HT1080 (cell line): ENCODE results near the gene TMEM200B. TPM values are rescaled to one million over a fixed set of nuclear protein-coding genes. Genes with fewer than 3 reads are reported as not detected.
"Not testable (repeated sequence)": the region's sequence is repeated elsewhere in the genome, so short reads cannot be mapped to it uniquely, and the experiment has no call there.

Experiments
- DNase-seq: peaks from one replicate; pipeline ENCODE4 v3.0.0-alpha.2; 2015; ENCODE audit warnings: low read depth
- polyA plus RNA-seq, 2 experiments: library from polyadenylated mRNA; depleted of rRNA; stranded (reverse); fragments of >200 nt; gene quantifications; 2 replicates each; pipeline ENCODE4 v1.2.3, GENCODE V29; 2015
- total RNA-seq: library from RNA; depleted of rRNA; stranded (reverse); fragments of >200 nt; shearing (Covaris generic); gene quantifications from 2 replicates; pipeline ENCODE4 v1.2.3, GENCODE V29; 2014; rRNA removed

Gene TMEM200B
- 0.07 and 0.56 TPM in 2 replicates for total RNA-seq
- polyA plus RNA-seq (2015; cell fraction: cytosol; rRNA removed) = 0.89 and 1.0 TPM in 2 replicates
- 0.42 and 0.74 TPM in 2 replicates for polyA plus RNA-seq (2015; cell fraction: nucleus; rRNA removed)

GRCh38 chr1:29123887-29124365 is at the start of gene TMEM200B:
Gene TMEM200B (minus strand): TSS chr1:29123903. CDS start chr1:29121828, 2,075 bp downstream.
- DNase-seq = no peak

- no peak for DNase-seq
These were observed 48.8 kb upstream of the TMEM200B start for GRCh38 chr1:29172415-29172939.

- DNase-seq = no peak
These were observed 47.8 kb upstream of the TMEM200B start for GRCh38 chr1:29171521-29171920.

GRCh38 chr1:29171089-29171488 is 47.4 kb upstream of the TMEM200B start:
- DNase-seq = no peak

- no peak for DNase-seq
These were observed 46.3 kb upstream of the TMEM200B start for GRCh38 chr1:29169976-29170375.

GRCh38 chr1:29167904-29168303 is 44.2 kb upstream of the TMEM200B start:
- no peak for DNase-seq

- no peak for DNase-seq
These were observed 42.7 kb upstream of the TMEM200B start for GRCh38 chr1:29166291-29166878.

GRCh38 chr1:29164588-29164987 is 40.9 kb upstream of the TMEM200B start:
- no peak for DNase-seq

- DNase-seq = no peak
These were observed 38.9 kb upstream of the TMEM200B start for GRCh38 chr1:29162476-29163138.

GRCh38 chr1:29162025-29162424 is 38.3 kb upstream of the TMEM200B start:
- no peak for DNase-seq

- DNase-seq = no peak
These were observed 36.1 kb upstream of the TMEM200B start for GRCh38 chr1:29159773-29160172.

- DNase-seq = no peak
These were observed 33.5 kb upstream of the TMEM200B start for GRCh38 chr1:29157269-29157601.

GRCh38 chr1:29156543-29157268 is 33.0 kb upstream of the TMEM200B start:
- DNase-seq = no peak

GRCh38 chr1:29152046-29152805 is 28.5 kb upstream of the TMEM200B start:
- DNase-seq = no peak

- not testable (repeated sequence) for DNase-seq
These were observed 26.6 kb upstream of the TMEM200B start for GRCh38 chr1:29150346-29150745.

- DNase-seq = no peak
These were observed 25.2 kb upstream of the TMEM200B start for GRCh38 chr1:29148656-29149491.

- no peak for DNase-seq
These were observed 22.2 kb upstream of the TMEM200B start for GRCh38 chr1:29145739-29146437.

GRCh38 chr1:29144178-29144577 is 20.5 kb upstream of the TMEM200B start:
- DNase-seq = no peak

GRCh38 chr1:29142714-29143113 is 19.0 kb upstream of the TMEM200B start:
- DNase-seq = no peak
